C4-2B (cell line): ENCODE data around the gene ATP23.

Source experiments
- ZFX ChIP-seq: fragments of 450-650 bp; IDR thresholded peaks from 2 replicates; pipeline ENCODE4 v1.6.1; 2017
- TF ChIP-seq, protein P1 (sequence below): fragments of 450-650 bp; conservative IDR thresholded peaks from 2 replicates; pipeline ENCODE4 v1.5.1; 2017; ENCODE audit warnings: mild to moderate bottlenecking

DNA sequence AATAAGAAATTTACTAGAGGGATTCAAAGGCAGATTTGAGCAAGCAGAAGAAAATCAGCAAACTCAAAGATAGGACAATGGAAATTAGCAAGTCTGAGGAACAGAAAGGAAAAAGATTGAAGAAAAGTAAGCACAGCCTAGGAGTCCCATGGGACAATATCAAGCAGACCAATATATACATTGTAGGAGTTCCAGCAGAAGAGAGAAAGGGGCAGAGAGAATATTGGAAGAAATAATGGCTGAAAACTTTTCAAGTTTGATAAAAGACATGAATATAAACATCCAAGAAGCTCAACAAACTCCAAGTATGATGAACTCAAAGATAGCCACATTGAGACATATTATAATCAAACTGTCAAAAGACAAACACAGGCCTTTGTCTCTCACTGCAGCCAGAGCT lies 25.2 kb downstream of the ATP23 start:
- TF ChIP-seq, protein P1, sequence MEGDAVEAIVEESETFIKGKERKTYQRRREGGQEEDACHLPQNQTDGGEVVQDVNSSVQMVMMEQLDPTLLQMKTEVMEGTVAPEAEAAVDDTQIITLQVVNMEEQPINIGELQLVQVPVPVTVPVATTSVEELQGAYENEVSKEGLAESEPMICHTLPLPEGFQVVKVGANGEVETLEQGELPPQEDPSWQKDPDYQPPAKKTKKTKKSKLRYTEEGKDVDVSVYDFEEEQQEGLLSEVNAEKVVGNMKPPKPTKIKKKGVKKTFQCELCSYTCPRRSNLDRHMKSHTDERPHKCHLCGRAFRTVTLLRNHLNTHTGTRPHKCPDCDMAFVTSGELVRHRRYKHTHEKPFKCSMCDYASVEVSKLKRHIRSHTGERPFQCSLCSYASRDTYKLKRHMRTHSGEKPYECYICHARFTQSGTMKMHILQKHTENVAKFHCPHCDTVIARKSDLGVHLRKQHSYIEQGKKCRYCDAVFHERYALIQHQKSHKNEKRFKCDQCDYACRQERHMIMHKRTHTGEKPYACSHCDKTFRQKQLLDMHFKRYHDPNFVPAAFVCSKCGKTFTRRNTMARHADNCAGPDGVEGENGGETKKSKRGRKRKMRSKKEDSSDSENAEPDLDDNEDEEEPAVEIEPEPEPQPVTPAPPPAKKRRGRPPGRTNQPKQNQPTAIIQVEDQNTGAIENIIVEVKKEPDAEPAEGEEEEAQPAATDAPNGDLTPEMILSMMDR: no peak
- TF ChIP-seq ZFX: no peak
